Endothelial cell of umbilical vein (primary cell): ENCODE data around the gene CARD10. TPM values are rescaled to one million over a fixed set of nuclear protein-coding genes. Genes with fewer than 3 reads are reported as not detected.
A peak's percentile ranks its signal among the peaks of the same experiment; 100 is the strongest.

Experiments
- BruUV-seq: library from RNA; stranded (reverse); fragments of 400-500 nt; replicated peaks from 2 replicates; lab custom pipeline; 2021; lab: Mats Ljungman, UMichigan
- CTCF ChIA-PET: fragments of 300-600, 350-600 bp; sonication (Branson Sonifier 250); formaldehyde crosslinking; loops from one replicate; lab custom pipeline; 2021; ENCODE audit warnings: antibody characterized with exemption, inconsistent platforms; lab: Charles Lee
- POLR2A ChIA-PET: fragments of 300-600, 350-600 bp; sonication (Branson Sonifier 250); formaldehyde crosslinking; loops from one replicate; lab custom pipeline; 2021; ENCODE audit warnings: antibody characterized with exemption, inconsistent platforms; lab: Charles Lee
- DNase-seq: peaks from one replicate; pipeline ENCODE4 v3.0.0-alpha.2; 2011; ENCODE audit warnings: low read depth, low spot score
- FAIRE-seq: peaks from 2 replicates; lab custom pipeline; 2011; peaks lifted over from hg19 to GRCh38; lab: Jason Lieb, UNC
- H2AFZ ChIP-seq: 2 replicates; pipeline ENCODE4 v1.6.0; 2012; ENCODE audit warnings: low read depth, low read length, control low read depth, inconsistent platforms
- H3K27ac ChIP-seq: 2 replicates; pipeline ENCODE4 v1.5.1; 2011; ENCODE audit warnings: low read depth, mild to moderate bottlenecking, control low read depth, low read length, moderate library complexity; ENCODE audit not compliant: insufficient read depth
- H3K27me3 ChIP-seq, 2 experiments: 2 replicates each; pipeline versions ENCODE4 v1.6.0 to v1.6.1; 2011; ENCODE audit warnings: low read length in 2 of 2, mixed read lengths in 1 of 2; ENCODE audit not compliant: control insufficient read depth in 2 of 2, insufficient read depth in 2 of 2
- H3K36me3 ChIP-seq, 2 experiments: 2 replicates in 1 of 2; 3 replicates in 1 of 2; pipeline ENCODE4 v1.5.1; 2011; ENCODE audit warnings: low read length in 2 of 2, mild to moderate bottlenecking in 1 of 2, moderate library complexity in 1 of 2; ENCODE audit not compliant: control insufficient read depth in 2 of 2, insufficient read depth in 2 of 2; ENCODE audit errors: extremely low read depth in 1 of 2
- H3K4me1 ChIP-seq: 3 replicates; pipeline ENCODE4 v1.5.1; 2011; ENCODE audit warnings: mild to moderate bottlenecking, low read length; ENCODE audit not compliant: control insufficient read depth, insufficient read depth; ENCODE audit errors: extremely low read depth
- H3K4me2 ChIP-seq: 2 replicates; pipeline ENCODE4 v1.6.1; 2011; ENCODE audit warnings: low read length, control low read depth, mixed read lengths; ENCODE audit not compliant: insufficient read depth
- H3K4me3 ChIP-seq, 3 experiments: fragments of 200-600 bp in 1 of 3; sonication (generic), shearing (Covaris generic) in 1 of 3; replicated peaks in 1 of 3; 2 replicates each; pipeline ENCODE4 v1.5.1; 2011 to 2016; ENCODE audit warnings: control low read depth in 3 of 3, low read length in 3 of 3, mild to moderate bottlenecking in 2 of 3, inconsistent platforms in 1 of 3, low read depth in 1 of 3, moderate library complexity in 1 of 3; ENCODE audit not compliant: insufficient read depth in 1 of 3
- H3K79me2 ChIP-seq: 2 replicates; pipeline ENCODE4 v1.6.0; 2012; ENCODE audit warnings: low read length, inconsistent platforms; ENCODE audit not compliant: control insufficient read depth, insufficient read depth
- H3K9ac ChIP-seq: replicated peaks from 2 replicates; pipeline ENCODE3; 2011; ENCODE audit warnings: low read length, control low read depth; ENCODE audit not compliant: insufficient read depth; ENCODE audit errors: extremely low read depth
- H3K9me1 ChIP-seq: replicated peaks from 3 replicates; pipeline ENCODE4 v1.6.0; 2011; ENCODE audit warnings: mild to moderate bottlenecking, low read length; ENCODE audit not compliant: control insufficient read depth, insufficient read depth; ENCODE audit errors: extremely low read depth
- H3K9me3 ChIP-seq: replicated peaks from 2 replicates; pipeline ENCODE4 v1.5.1; 2012; ENCODE audit warnings: low read length, inconsistent platforms; ENCODE audit not compliant: control insufficient read depth, insufficient read depth
- H4K20me1 ChIP-seq: replicated peaks from 2 replicates; pipeline ENCODE3; 2011; ENCODE audit warnings: mild to moderate bottlenecking, low read length; ENCODE audit not compliant: control insufficient read depth, insufficient read depth; ENCODE audit errors: extremely low read depth
- CTCF ChIP-seq, 2 donors: IDR thresholded peaks; 1 replicate in 1 of 2; 2 replicates in 1 of 2; pipeline ENCODE4 v1.5.1; 2011; ENCODE audit warnings: low read length in 2 of 2, mild to moderate bottlenecking in 2 of 2, moderate library complexity in 2 of 2, control low read depth in 1 of 2, inconsistent platforms in 1 of 2, low read depth in 1 of 2; ENCODE audit not compliant: insufficient read depth in 1 of 2; ENCODE audit errors: extremely low read depth in 1 of 2
- EZH2 ChIP-seq: IDR thresholded peaks from 2 replicates; pipeline ENCODE4 v1.6.1; 2012; ENCODE audit warnings: borderline replicate concordance, low read depth, mild to moderate bottlenecking, moderate library complexity, low read length, inconsistent platforms; ENCODE audit not compliant: severe bottlenecking
- FOS ChIP-seq: IDR thresholded peaks from 2 replicates; pipeline ENCODE4 v1.6.1; 2011; ENCODE audit warnings: mild to moderate bottlenecking, low read length, moderate library complexity, borderline replicate concordance; ENCODE audit not compliant: insufficient read depth
- GATA2 ChIP-seq: IDR thresholded peaks from 2 replicates; pipeline ENCODE4 v1.7.0; 2011; ENCODE audit warnings: low read depth, mild to moderate bottlenecking, moderate library complexity, mixed read lengths, low read length; ENCODE audit not compliant: insufficient read length, insufficient read depth
- JUN ChIP-seq: IDR thresholded peaks from 2 replicates; pipeline ENCODE4 v1.6.1; 2011; ENCODE audit warnings: borderline replicate concordance, low read depth; ENCODE audit not compliant: insufficient read length, insufficient read depth
- MAX ChIP-seq: IDR thresholded peaks from 2 replicates; pipeline ENCODE4 v1.6.1; 2011; ENCODE audit not compliant: insufficient read depth, insufficient read length
- MYC ChIP-seq: IDR thresholded peaks from one replicate; pipeline ENCODE4 v1.6.1; 2011; ENCODE audit warnings: mild to moderate bottlenecking, low read depth, low read length
- POLR2A ChIP-seq: IDR thresholded peaks from 2 replicates; pipeline ENCODE4 v1.6.1; 2012; ENCODE audit warnings: low read depth, mild to moderate bottlenecking, control low read depth, low read length
- POLR2AphosphoS5 ChIP-seq: IDR thresholded peaks from 2 replicates; pipeline ENCODE4 v1.6.1; 2012; ENCODE audit warnings: low read depth, mild to moderate bottlenecking, control low read depth, low read length, moderate library complexity; ENCODE audit not compliant: insufficient read depth
- dilution Hi-C: fragments of 300-500 bp; cut with MboI; formaldehyde crosslinking; loops from one replicate; pipeline ENCODE4 v1.15.0; 2019; ENCODE audit warnings: low sequenced_read_pairs; ENCODE audit not compliant: extremely low pct_ligation_motif_present
- intact Hi-C: fragments of 100-400 bp; cut with micrococcal nuclease; formaldehyde crosslinking; loops from one replicate; pipeline ENCODE4 v1.10.0; 2022
- polyA plus RNA-seq, 4 experiments: library from polyadenylated mRNA; depleted of rRNA in 3 of 4; stranded (reverse) in 3 of 4; unstranded in 1 of 4; fragments of >200 nt; gene quantifications; 2 replicates each; pipeline versions ENCODE4 v1.2.1 to v1.2.3, GENCODE V29; 2011 to 2012; ENCODE audit warnings: missing spikeins in 1 of 4
- total RNA-seq: library from RNA; stranded (reverse); gene quantifications from 2 replicates; pipeline ENCODE4 v1.2.3, GENCODE V29; 2021

The CARD10 gene
- total and polyA plus RNA-seq, 2 donors (not counting 3 experiments of a cell fraction or from before 2014, with no cell fraction given) = 36.1 to 39.5 TPM

- Histone ChIP-seq H3K27ac (no peak overlapping the region), H2AFZ (no peak overlapping the region), H3K36me3 (peaks cover 0 to 21% of the 10 kb centered on the region in 2 experiments), H3K9ac (no peak overlapping the region), H3K27me3 (no peaks in the 10 kb centered on the region), H3K79me2 (no peaks in the 10 kb centered on the region), H3K9me3 (no peaks in the 10 kb centered on the region), H3K4me2 (no peak overlapping the region), H4K20me1 (no peaks in the 10 kb centered on the region), H3K9me1 (no peaks in the 10 kb centered on the region), H3K4me3 (no peak overlapping the region), H3K4me1 (peaks cover 9% of the 10 kb centered on the region)
- peak; percentile 56 for FAIRE-seq
- intact Hi-C loops (no loop called here), dilution Hi-C loops (no loop called here)
- POLR2A ChIA-PET = no interaction called here
- DNase-seq = no peak
- no TSS peak for BruUV-seq
- TF ChIP-seq FOS (no peak), MAX (no peak), POLR2A (no peak), EZH2 (no peak), GATA2 (no peak), JUN (no peak), POLR2AphosphoS5 (no peak), MYC (no peak), CTCF (IDR thresholded peaks at IDR 0.05; ENCODE audit: extremely low read depth in 1 of 2, insufficient read depth in 1 of 2, low read depth in 1 of 2, low read length in 2 of 2) (no peak)
- CTCF ChIA-PET = interaction anchor here (2.8 kb wide), 1 partner anchor 10 kb away, joined by 10 read pairs; no protein-coding TSS in a partner anchor
These were observed 56.2 kb downstream of the CARD10 start for GRCh38 chr22:37462983-37463382.
